Measurements from ENCODE around the gene THAP2. TPM values are rescaled to one million over a fixed set of nuclear protein-coding genes. Genes with fewer than 3 reads are reported as not detected.
"Not testable (repeated sequence)": the region's sequence is repeated elsewhere in the genome, so short reads cannot be mapped to it uniquely, and the experiment has no call there.

THAP2 gene
- total and polyA plus RNA-seq, 2 donors (not counting 3 experiments of a cell fraction or from before 2014, with no cell fraction given) = 1.4 to 4.4 TPM

DNA sequence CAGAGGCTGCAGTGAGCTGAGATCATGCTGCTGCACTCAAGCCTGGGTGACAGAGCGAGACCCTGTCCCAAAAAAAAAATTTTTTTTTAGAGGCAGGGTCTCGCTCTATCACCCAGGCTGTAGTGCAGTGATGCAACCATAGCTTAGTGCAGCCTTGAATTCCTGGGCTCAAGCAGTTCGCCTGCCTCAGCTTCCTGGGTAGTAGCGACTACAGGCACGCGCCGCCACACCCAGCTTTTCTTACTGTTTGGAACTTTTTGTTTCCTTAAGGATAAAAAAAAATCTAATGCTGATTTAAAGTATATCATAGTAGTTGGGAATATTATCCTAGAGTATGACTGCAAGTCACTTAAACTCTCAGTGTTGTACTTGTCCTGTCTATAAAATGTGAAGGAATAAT lies 29.0 kb downstream of the THAP2 start:
- no peaks in the 10 kb centered on the region for H4K20me1 ChIP-seq (replicated peaks; ENCODE audit: control insufficient read depth, extremely low read depth, insufficient read depth, low read length)
- DNase-seq (ENCODE audit: low read depth, low spot score) (no peak), FAIRE-seq (no peak)
- ChIA-PET CTCF (no interaction called here), POLR2A (no interaction called here)
- TF ChIP-seq POLR2A (IDR thresholded peaks at IDR 0.05; ENCODE audit: low read depth, low read length) = no peak
- no peak for TF ChIP-seq EZH2 (IDR thresholded peaks at IDR 0.05; ENCODE audit: borderline replicate concordance, low read depth, low read length, severe bottlenecking)
- TF ChIP-seq, protein P1, sequence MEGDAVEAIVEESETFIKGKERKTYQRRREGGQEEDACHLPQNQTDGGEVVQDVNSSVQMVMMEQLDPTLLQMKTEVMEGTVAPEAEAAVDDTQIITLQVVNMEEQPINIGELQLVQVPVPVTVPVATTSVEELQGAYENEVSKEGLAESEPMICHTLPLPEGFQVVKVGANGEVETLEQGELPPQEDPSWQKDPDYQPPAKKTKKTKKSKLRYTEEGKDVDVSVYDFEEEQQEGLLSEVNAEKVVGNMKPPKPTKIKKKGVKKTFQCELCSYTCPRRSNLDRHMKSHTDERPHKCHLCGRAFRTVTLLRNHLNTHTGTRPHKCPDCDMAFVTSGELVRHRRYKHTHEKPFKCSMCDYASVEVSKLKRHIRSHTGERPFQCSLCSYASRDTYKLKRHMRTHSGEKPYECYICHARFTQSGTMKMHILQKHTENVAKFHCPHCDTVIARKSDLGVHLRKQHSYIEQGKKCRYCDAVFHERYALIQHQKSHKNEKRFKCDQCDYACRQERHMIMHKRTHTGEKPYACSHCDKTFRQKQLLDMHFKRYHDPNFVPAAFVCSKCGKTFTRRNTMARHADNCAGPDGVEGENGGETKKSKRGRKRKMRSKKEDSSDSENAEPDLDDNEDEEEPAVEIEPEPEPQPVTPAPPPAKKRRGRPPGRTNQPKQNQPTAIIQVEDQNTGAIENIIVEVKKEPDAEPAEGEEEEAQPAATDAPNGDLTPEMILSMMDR (IDR thresholded peaks at IDR 0.05; ENCODE audit: extremely low read depth in 1 of 2, insufficient read depth in 1 of 2, low read depth in 1 of 2, low read length in 2 of 2) = no peak
- no peak for TF ChIP-seq FOS (IDR thresholded peaks at IDR 0.05; ENCODE audit: borderline replicate concordance, insufficient read depth, low read length)
- TF ChIP-seq JUN (IDR thresholded peaks at IDR 0.05; ENCODE audit: borderline replicate concordance, insufficient read depth, insufficient read length, low read depth) = no peak
- TF ChIP-seq MYC (IDR thresholded peaks at IDR 0.05; ENCODE audit: low read depth, low read length) = no peak
- no peak for TF ChIP-seq GATA2 (IDR thresholded peaks at IDR 0.05; ENCODE audit: insufficient read depth, insufficient read length, low read depth, low read length)
- TF ChIP-seq POLR2AphosphoS5 (IDR thresholded peaks at IDR 0.05; ENCODE audit: insufficient read depth, low read depth, low read length) = no peak
- TF ChIP-seq, protein P2, sequence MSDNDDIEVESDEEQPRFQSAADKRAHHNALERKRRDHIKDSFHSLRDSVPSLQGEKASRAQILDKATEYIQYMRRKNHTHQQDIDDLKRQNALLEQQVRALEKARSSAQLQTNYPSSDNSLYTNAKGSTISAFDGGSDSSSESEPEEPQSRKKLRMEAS (IDR thresholded peaks at IDR 0.05; ENCODE audit: insufficient read depth, insufficient read length) = no peak
- H3K4me1 ChIP-seq (ENCODE audit: control insufficient read depth, extremely low read depth, insufficient read depth, low read length) = no peaks in the 10 kb centered on the region
- peaks cover 0 to 3% of the 10 kb centered on the region in 2 experiments for H3K36me3 ChIP-seq (ENCODE audit: control insufficient read depth in 2 of 2, extremely low read depth in 1 of 2, insufficient read depth in 2 of 2, low read length in 2 of 2)
- no peaks in the 10 kb centered on the region for H3K79me2 ChIP-seq (ENCODE audit: control insufficient read depth, insufficient read depth, low read length)
- dilution Hi-C loops (cut with MboI; ENCODE audit: extremely low pct_ligation_motif_present, low sequenced_read_pairs) = no loop called here
- no peak overlapping the region for H2AFZ ChIP-seq (ENCODE audit: low read depth, low read length)
- H3K27ac ChIP-seq (ENCODE audit: insufficient read depth, low read depth, low read length) = no peak overlapping the region
- H3K9me3 ChIP-seq (replicated peaks; ENCODE audit: control insufficient read depth, insufficient read depth, low read length) = no peaks in the 10 kb centered on the region
- H3K27me3 ChIP-seq (ENCODE audit: control insufficient read depth in 2 of 2, insufficient read depth in 2 of 2, low read length in 2 of 2) = no peaks in the 10 kb centered on the region
- H3K4me2 ChIP-seq (ENCODE audit: insufficient read depth, low read length) = no peak overlapping the region
- H3K9ac ChIP-seq (replicated peaks; ENCODE audit: extremely low read depth, insufficient read depth, low read length) = no peak overlapping the region
- BruUV-seq (replicated peaks) = no TSS peak
- intact Hi-C loops (cut with micrococcal nuclease) = no loop called here
- no peaks in the 10 kb centered on the region for H3K9me1 ChIP-seq (replicated peaks; ENCODE audit: control insufficient read depth, extremely low read depth, insufficient read depth, low read length)
- no peak overlapping the region for H3K4me3 ChIP-seq (replicated peaks in 1 of 3; ENCODE audit: insufficient read depth in 1 of 3, low read depth in 1 of 3, low read length in 3 of 3)

DNA sequence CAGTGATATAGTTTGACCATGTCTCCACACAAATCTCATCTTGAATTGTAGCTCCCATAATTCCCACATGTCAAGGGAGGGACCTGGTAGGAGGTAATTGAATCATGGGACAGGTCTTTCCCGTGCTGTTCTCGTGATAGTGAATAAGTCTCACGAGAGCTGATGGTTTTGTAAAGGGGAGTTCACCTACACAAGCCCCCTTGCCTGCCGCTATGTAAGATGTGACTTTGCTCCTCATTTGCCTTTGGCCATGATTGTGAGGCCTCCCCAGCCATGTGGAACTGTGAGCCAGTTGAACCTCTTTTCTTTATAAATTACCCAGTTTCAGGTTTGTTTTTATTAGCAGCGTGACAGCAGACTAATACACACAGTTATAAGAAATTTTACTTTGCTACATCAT lies 29.6 kb downstream of the THAP2 start:
- POLR2A ChIA-PET; H3K4me3 ChIP-seq (replicated peaks in 1 of 3; ENCODE audit: insufficient read depth in 1 of 3, low read depth in 1 of 3, low read length in 3 of 3); H4K20me1 ChIP-seq (replicated peaks; ENCODE audit: control insufficient read depth, extremely low read depth, insufficient read depth, low read length); H3K27ac ChIP-seq (ENCODE audit: insufficient read depth, low read depth, low read length); H2AFZ ChIP-seq (ENCODE audit: low read depth, low read length); H3K27me3 ChIP-seq (ENCODE audit: control insufficient read depth in 2 of 2, insufficient read depth in 2 of 2, low read length in 2 of 2); H3K4me1 ChIP-seq (ENCODE audit: control insufficient read depth, extremely low read depth, insufficient read depth, low read length); H3K9ac ChIP-seq (replicated peaks; ENCODE audit: extremely low read depth, insufficient read depth, low read length); H3K4me2 ChIP-seq (ENCODE audit: insufficient read depth, low read length); H3K9me3 ChIP-seq (replicated peaks; ENCODE audit: control insufficient read depth, insufficient read depth, low read length); H3K36me3 ChIP-seq (ENCODE audit: control insufficient read depth in 2 of 2, extremely low read depth in 1 of 2, insufficient read depth in 2 of 2, low read length in 2 of 2); intact Hi-C loops (cut with micrococcal nuclease); H3K79me2 ChIP-seq (ENCODE audit: control insufficient read depth, insufficient read depth, low read length); FAIRE-seq; dilution Hi-C loops (cut with MboI; ENCODE audit: extremely low pct_ligation_motif_present, low sequenced_read_pairs); DNase-seq (ENCODE audit: low read depth, low spot score); H3K9me1 ChIP-seq (replicated peaks; ENCODE audit: control insufficient read depth, extremely low read depth, insufficient read depth, low read length); BruUV-seq (replicated peaks): not testable (repeated sequence)
- CTCF ChIA-PET = interaction anchor here (0.9 kb wide), 1 partner anchor 53 kb away, joined by 3 read pairs; no protein-coding TSS in a partner anchor

Data from endothelial cell of umbilical vein (primary cell).